ENCODE measurements around the gene VPS37C.

Gene VPS37C

DNA sequence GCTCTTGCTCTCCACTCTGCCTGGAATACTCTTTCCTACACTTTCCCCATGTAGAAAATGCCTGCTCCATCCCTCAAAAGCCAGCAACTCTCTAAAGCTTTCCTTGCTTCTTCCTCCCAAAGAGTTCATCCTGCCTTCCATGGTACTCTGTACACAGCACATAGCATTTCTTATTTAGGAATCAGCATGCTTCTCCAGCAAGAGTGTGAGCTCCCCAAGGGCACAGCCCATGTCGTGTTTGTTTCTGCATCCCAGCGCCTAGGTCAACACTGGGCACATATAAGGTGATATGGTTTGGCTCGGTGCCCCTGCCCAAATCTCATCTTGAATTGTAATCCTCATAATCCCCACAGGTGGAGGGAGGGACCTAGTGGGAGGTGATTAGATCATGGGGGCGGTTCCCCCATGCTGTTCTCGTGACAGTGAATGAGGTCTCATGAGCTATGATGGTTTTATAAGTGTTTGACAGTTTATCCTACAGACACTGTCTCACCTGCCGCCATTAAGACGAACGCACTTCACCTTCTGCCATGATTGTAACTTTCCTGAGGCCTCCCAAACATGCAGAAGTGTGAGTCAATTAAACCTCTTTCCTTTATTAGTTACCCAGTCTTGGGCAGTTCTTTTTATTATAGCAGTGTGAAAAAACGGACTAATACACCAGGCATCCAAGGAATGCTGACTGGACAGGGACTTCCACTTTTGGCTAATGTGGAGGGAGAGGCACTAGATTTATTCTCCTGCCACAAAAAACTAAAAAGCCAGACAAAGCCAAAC lies 8.2 kb downstream of the VPS37C start:
- DNase-seq = no peak

GRCh38 chr11:61151545-61152252 lies 9.5 kb downstream of the VPS37C start:
- no peak for DNase-seq

DNA sequence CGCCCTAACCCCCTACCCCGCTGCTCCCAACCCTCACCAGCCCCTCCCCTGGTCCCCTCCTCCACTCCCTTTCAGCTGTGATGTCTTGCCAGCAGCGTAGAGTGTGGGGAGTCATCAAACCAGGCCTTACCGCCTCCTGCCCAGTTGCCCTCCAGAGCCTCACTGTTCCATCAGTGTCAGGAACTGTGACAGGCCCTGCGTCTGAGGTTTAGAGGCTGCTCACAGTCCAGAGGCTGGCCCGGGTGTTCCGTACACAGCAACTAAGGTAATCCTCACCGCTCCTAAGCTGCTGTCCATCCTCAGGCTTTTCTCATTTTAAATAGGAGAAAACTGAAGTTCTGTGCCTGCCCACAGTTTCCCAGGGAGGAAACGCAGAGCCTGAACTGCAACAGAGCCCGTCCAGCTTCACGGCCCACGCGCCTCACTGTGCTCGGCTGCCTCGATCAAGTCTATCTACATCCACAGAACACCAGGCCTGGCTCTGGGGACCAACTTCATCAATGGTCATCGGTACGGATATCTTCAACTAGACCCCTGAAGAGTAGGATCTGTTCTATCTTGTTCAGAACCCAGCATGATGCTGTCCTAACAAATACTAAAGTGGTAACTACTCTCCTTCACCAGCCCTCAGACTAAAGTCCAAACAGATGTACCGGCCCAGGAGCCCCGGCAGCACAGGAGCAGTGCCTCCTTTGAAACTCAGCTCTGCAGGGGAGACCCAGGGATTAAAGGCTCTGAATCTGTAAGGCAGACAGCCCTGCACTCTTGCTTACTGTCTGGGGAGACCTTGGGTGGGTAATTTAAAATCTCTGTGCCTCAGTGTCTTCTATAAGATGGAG lies 10.3 kb downstream of the VPS37C start:
- no peak for DNase-seq

- no peak for DNase-seq
Observed at GRCh38 chr11:61149624-61150615, 11.3 kb downstream of the VPS37C start.

GRCh38 chr11:61147791-61148620 lies 13.2 kb downstream of the VPS37C start:
- DNase-seq = no peak

DNA sequence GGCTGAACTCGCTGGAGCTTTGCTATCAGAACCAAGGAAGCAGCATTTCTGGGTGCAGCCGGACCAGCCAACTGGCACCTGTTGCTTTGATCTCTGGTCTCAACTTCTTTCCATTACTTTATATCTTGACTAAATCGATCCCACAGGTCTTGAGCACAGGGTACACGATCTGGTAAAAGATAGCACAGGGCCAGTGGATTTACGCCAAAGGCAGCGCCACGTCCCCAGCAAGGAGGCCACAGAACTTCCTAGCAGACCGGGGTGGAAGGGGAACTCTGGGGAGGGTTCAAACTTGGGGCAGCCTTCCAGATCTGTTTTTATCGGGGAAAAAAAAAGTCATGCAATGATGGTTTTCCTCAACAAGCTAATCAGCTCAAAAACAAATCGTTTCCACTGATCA lies 14.0 kb downstream of the VPS37C start:
- no peak for DNase-seq

DNA sequence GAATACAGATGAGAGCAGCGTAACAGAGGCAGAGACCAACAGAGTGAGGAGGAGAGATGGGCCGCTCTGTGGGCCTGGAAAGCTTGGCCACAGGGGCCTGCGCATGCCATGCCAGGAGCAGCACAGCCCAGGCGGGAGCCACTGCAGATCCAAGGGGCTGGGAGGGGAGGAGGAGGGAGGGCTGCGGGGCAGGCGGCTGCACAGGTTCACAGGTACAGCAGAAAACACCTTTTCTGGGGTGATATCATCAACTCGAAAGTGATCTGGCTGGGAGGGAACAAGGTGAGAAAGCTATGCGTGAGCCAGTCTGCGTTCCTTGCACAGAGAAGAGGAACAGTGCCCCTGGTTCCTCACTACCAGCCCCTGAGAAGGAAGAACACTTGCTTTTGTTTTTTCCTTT lies 14.8 kb downstream of the VPS37C start:
- DNase-seq = no peak

GRCh38 chr11:61145228-61146005 lies 15.8 kb downstream of the VPS37C start:
- no peak for DNase-seq

DNA sequence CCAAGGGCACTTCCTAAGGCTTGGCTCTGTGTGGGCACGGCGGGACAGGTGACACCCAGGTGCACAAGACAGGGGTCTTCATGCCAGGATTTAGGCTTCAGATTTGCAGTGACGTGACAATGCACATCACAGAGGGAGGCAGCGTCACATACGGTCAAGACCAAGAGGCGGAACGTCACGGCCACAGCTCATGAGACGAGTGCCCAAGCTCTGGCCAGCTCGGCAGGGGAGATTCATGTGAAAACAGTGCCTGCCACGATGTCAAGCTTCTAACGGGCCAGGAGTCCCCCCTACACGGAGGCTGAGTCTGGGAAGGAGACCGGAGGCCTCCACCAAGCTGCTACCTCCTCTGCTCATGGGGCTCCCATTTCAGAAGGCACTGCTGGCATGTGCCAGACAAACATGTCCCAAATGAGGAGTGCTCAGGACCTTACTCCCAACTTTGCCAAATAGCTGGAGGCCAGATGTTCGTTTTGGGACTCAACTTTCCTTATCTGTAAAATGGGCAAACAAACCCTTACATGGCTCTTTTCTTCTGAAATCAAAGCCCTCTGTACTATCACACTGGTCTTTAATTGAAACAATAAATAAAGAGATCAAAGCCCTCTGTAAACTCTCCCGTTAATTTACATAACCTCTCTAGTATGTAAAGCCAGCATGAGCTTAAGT lies 16.6 kb downstream of the VPS37C start:
- DNase-seq = no peak

DNA sequence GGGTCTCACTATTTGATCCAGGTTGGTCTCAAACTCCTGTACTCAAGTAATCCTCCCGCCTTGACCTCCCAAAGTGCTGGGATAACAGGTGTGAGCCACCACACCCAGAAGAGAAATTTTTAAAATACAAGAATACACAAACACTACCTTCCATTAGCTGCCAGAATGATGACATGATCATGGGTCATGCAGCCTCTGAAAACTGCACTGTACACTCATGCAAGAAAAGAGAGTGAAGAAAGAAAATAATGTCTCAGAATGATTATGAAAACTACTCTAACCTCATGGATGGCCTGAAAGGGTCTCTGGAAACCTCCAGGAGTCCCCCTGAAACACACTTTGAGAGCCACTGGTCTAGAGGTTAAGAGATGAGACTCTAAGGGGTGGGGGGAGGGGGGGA lies 18.8 kb downstream of the VPS37C start:
- DNase-seq = no peak

DNA sequence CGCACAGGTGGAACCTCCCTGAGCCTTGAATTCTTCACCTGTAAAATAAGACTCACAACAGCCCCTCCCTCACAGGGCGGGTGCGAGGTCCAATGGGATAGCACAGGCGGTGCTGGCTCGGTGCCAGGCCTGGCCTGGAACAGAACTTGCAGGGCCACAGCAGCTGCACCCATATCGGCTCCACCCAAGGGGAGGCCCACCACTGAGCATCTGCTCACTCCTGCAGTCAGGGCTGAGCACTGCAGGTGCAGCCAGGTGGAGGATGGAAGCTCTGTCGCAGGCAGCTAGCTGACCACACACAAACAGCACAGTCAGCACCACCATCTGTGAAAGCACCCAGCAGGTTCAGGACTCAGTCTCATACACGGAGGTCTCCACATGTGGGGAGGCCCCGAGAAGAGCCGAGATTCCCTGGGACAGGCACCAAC lies 19.6 kb downstream of the VPS37C start:
- DNase-seq = peak; percentile 77 to 89

DNA sequence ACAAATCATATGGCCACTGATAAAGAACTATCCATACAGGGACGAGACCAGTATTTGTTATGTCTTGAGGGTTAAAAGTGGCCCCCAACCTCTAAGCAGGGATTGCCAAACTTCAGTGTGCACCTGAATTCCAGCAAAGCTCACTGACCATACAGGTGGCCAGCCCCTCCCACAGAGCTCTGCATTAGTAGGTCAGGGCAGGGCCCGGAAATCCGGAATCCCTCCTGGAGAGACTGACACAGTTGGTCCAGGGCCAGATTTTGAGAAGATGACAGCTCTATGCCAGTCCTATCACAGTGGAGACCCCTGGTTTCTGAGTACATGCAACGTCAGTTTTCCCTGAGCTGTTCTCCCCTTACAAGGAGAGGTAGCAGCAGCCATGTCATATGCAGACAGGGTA lies 20.8 kb downstream of the VPS37C start:
- no peak for DNase-seq

DNA sequence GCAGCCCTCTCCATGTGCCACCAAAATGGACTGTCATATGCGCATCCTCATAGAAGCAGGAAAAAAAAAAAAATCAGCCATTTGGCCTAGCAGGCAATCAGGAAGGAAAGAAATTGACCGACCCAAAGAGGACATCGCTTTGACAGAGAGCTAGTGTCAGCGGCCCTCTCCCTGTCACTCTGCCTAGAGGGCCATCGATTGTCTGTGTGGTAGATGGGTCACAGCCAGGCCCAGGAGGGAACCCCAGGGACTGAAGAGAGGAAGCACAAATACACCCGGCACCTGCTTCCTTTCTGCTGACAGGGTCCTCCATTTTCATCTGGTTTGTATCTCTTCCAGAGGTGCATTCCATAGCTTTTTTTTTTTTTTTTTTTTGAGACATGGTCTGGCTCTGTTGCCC lies 21.8 kb downstream of the VPS37C start:
- no peak for DNase-seq

DNA sequence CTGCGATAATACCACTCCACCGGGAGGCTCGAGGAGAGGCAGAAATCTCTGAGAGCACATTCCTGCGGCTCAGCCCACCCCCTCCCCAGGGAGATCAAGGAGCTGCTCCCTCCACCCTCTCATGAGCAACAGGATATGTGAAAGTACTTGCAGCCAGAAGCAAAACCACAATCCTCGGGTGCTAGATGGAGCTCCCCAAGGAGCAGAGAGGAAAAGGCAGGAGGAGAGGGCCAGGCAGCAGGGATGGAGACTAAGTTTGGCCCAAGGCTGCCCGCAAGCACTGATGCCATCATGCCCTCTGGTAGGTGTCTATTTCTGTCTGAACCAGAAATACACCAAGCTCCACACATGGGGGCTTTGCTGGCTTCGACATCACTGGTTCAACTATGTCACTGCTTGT lies 22.3 kb downstream of the VPS37C start:
- no peak for DNase-seq

DNA sequence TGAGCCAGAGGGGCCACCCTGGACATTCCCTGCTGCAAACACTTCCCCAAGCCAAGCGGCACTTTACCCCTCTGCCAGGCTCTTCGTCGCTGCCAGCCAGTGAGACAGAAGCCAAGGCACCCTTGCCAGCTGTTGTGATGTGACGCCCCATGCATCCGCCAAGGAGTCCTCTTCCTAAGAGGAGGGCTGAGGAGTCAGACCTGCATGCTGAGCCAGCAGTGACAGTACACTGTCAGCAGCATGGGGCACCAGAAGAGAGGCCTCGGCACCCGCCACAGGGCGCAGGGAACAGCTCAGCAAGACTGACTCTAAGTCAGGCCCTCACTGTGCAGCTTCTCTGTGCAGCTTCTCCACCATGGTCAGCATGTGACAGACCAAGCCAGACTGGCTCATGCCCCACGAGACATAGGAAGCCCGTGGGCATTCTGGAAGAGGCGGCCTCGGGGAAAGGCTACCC lies 26.4 kb downstream of the VPS37C start:
- DNase-seq = no peak

GRCh38 chr11:61133956-61134662 lies 27.1 kb downstream of the VPS37C start:
- no peak for DNase-seq

DNA sequence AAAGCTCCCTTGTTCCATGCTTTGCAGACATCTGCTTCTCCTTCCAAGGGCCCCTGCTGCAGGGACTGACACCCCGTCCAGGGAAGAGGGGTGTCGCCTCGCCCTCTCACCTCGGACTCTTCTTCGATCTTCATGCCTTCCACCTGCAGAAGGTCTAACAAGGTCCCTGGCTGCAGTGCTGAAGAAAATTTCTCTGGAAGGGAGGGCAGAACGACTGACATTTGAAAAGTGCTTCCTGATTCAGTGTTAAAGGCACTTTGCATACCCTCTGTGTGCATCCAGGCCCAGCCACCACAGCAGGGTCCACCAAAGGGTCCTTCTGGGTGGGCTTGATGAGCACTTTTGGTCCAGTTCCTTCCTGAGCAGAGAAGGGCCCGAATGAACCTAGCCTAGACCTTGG lies 28.1 kb downstream of the VPS37C start:
- no peak for DNase-seq

DNA sequence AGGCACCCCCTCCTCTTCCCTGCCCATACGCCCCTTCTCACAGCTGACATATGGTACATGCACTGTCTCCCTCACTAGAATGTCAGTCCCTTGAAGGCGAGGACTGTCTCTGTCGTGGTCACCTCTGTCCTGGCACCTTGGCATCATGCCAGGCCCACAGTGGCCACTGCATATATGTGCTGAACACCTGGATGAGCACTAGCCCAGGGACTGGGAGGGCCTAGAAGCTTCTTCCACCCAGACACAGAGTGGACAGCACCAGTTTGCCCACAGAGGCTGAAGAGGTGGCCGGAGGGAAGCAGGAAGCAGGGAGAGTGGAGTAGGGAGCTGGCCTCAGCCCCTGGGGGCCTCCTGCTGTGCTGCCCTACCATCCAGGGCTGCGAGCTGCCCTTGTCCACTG lies 28.6 kb downstream of the VPS37C start:
- no peak for DNase-seq

- DNase-seq = no peak
Observed at GRCh38 chr11:61131998-61132555, 29.1 kb downstream of the VPS37C start.
